Activated naive CD8-positive, alpha-beta T cell treated with anti-CD3 and anti-CD28 coated beads, Interleukin-2, amount 10 ng/mL, durations not matched to agents 7 days and 5 days (primary cell): ENCODE measurements around the gene GUCY2F. TPM values are rescaled to one million over a fixed set of nuclear protein-coding genes. Genes with fewer than 3 reads are reported as not detected.

ENCODE experiments used
- ATAC-seq: fragments of 150-1000 bp; cut with Tn5 transposase; one replicate; pipeline ENCODE4 v1.10.0; 2021; ENCODE audit warnings: low read depth, moderate library complexity
- POLR2A ChIA-PET: fragments of 350-600 bp; sonication (Branson Sonifier 250); formaldehyde crosslinking; loops from one replicate; lab custom pipeline; 2021; ENCODE audit warnings: antibody characterized with exemption; lab: Charles Lee
- DNase-seq: peaks from one replicate; pipeline ENCODE4 v3.0.0; 2021
- H3K27ac Mint-ChIP-seq: one replicate; pipeline ENCODE4 v1.8.0; 2022; ENCODE audit warnings: mild to moderate bottlenecking, mixed read lengths
- H3K27me3 Mint-ChIP-seq: one replicate; pipeline ENCODE4 v1.8.0; 2022; ENCODE audit warnings: mild to moderate bottlenecking, moderate library complexity, mixed read lengths
- H3K36me3 Mint-ChIP-seq: one replicate; pipeline ENCODE4 v1.8.0; 2021; ENCODE audit warnings: mild to moderate bottlenecking, mixed read lengths
- H3K4me1 Mint-ChIP-seq: one replicate; pipeline ENCODE4 v1.8.0; 2021; ENCODE audit warnings: mixed read lengths
- H3K4me3 Mint-ChIP-seq: one replicate; pipeline ENCODE4 v1.8.0; 2022; ENCODE audit warnings: mild to moderate bottlenecking, moderate library complexity, mixed read lengths
- H3K9me3 Mint-ChIP-seq: one replicate; pipeline ENCODE4 v1.8.0; 2021; ENCODE audit warnings: mixed read lengths
- total RNA-seq, 2 experiments: library from RNA; stranded (reverse); gene quantifications; one replicate each; pipeline ENCODE4 v1.2.3, GENCODE V29; 2021

GUCY2F gene
- not detected for total RNA-seq

DNA sequence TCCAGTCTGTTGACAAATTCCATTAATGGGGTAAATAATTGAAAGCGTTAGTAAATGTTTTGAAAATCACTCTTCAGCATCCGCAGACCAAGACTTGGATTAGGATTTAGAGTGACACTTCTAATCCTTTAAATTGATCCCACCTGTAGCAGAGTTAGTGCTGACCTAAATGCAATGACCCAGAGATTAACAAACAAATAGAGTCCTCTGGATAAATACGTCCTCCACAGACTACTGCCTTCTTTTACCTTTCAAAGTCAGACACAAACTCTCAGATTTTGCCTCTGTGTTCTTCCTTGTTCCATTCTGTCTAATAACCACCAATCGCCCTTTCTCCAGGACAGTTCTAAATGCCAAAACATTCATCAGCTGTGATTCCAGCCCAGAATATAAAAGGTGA lies at the start of gene GUCY2F:
TSS of gene GUCY2F (minus strand) at position 101 of the 400 bp plus-strand sequence. CDS start 6,150 bp downstream, outside the sequence.
- POLR2A ChIA-PET: no interaction called here
- H3K4me1 Mint-ChIP-seq: no peaks in the 10 kb centered on the region
- no peak for ATAC-seq
- no peak for DNase-seq
- H3K9me3 Mint-ChIP-seq: no peaks in the 10 kb centered on the region
- H3K36me3 Mint-ChIP-seq: no peaks in the 10 kb centered on the region
- H3K27me3 Mint-ChIP-seq: peaks cover 2% of the 10 kb centered on the region
- H3K4me3 Mint-ChIP-seq: no peak within 1 kb of the TSS
- no peak within 1 kb of the TSS for H3K27ac Mint-ChIP-seq

DNA sequence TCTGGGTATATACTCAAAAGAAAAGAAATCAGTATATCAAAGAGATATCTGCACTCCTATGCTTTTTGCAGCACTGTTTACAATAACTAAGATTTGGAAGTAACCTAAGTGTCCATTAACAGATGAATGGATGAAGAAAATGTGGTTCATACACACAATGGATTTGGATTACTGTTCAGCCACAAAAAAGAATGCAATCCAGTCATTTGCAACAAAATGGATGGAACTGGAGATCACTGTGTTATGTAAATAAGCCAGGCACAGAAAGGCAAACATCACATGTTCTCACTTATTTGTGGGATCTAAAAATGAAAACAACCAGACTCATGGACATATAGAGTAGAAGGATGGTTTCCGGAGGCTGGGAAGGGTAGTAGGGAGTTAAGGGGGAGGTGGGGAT lies 37.1 kb upstream of the GUCY2F start:
- H3K27me3 Mint-ChIP-seq: peaks cover 11% of the 10 kb centered on the region
- H3K4me1 Mint-ChIP-seq: no peaks in the 10 kb centered on the region
- no peak for ATAC-seq
- POLR2A ChIA-PET: no interaction called here
- no peak overlapping the region for H3K27ac Mint-ChIP-seq
- no peak overlapping the region for H3K4me3 Mint-ChIP-seq
- no peaks in the 10 kb centered on the region for H3K36me3 Mint-ChIP-seq
- no peaks in the 10 kb centered on the region for H3K9me3 Mint-ChIP-seq
- no peak for DNase-seq

DNA sequence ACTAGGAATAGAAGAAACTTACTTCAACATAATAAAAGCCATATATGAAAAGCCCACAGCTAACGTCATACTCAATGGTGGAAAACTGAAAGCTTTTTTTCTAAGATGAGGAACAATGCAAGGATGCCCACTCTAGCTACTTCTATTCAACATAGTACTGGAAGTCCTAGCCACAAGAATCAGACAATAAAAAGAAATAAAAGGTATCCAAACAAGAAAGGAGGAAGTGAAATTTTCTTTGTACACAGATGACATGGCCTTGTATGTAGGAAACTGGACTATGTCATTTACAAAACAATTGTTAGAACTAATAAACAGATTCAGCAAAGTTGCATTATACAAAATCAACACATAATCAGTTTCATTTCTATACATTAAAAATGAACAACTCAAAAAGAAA lies 29.2 kb upstream of the GUCY2F start:
- POLR2A ChIA-PET: interaction anchor here (0.7 kb wide), 1 partner anchor 51 kb away, joined by 3 read pairs; no protein-coding TSS in a partner anchor
- DNase-seq (no peak), ATAC-seq (no peak)
- H3K4me1 Mint-ChIP-seq: no peaks in the 10 kb centered on the region
- no peak overlapping the region for H3K27ac Mint-ChIP-seq
- H3K27me3 Mint-ChIP-seq: peaks cover 25% of the 10 kb centered on the region
- no peaks in the 10 kb centered on the region for H3K36me3 Mint-ChIP-seq
- no peaks in the 10 kb centered on the region for H3K9me3 Mint-ChIP-seq
- H3K4me3 Mint-ChIP-seq: no peak overlapping the region

DNA sequence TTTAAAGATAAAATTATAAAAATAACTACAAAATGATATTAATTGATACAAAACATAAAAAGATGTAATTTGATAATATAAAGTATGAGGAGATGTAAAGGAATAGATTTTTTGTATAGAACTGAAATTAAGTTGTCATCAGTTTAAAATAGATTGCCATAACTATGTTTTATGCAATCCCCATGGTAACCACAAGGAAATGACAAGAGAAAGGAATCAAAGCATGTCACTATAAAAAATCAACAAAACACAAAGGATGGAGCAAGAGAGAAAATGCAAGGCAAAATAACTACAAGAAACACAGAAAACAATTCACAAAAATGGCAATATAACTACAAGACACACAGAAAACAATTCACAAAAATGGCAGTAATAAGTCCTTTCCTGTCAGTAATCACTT lies 27.0 kb upstream of the GUCY2F start:
- DNase-seq (no peak), ATAC-seq (no peak)
- POLR2A ChIA-PET: no interaction called here
- Mint-ChIP-seq H3K36me3 (no peaks in the 10 kb centered on the region), H3K9me3 (no peaks in the 10 kb centered on the region), H3K27ac (no peak overlapping the region), H3K4me3 (no peak overlapping the region), H3K4me1 (no peaks in the 10 kb centered on the region), H3K27me3 (peaks cover 22% of the 10 kb centered on the region)

DNA sequence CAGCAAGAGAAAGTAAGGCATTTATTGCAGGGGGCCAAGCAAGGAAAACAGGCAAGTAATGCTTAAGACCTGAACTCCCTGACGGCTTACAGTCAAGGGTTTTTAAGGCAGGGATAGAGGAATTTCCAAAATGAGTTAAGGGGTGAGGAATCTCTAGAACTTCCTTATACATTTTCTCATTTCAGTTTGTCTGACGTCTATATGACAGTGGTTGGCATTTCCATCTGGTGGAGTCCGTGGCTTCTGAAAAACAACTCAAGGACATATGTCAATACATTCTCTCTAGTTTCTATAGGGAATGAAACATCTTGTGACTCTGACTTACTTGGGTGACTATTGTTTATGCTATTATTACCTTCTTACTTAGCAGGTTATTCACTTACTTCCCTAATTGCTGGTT lies 19.3 kb upstream of the GUCY2F start:
- H3K27ac Mint-ChIP-seq: no peak overlapping the region
- POLR2A ChIA-PET: no interaction called here
- H3K36me3 Mint-ChIP-seq: no peaks in the 10 kb centered on the region
- no peak for DNase-seq
- H3K27me3 Mint-ChIP-seq: peaks cover 2% of the 10 kb centered on the region
- ATAC-seq: no peak
- H3K4me3 Mint-ChIP-seq: no peak overlapping the region
- H3K9me3 Mint-ChIP-seq: no peaks in the 10 kb centered on the region
- no peaks in the 10 kb centered on the region for H3K4me1 Mint-ChIP-seq

GRCh38 chrX:109498434-109498833 lies 16.5 kb upstream of the GUCY2F start:
- Mint-ChIP-seq H3K27me3 (peaks cover 3% of the 10 kb centered on the region), H3K9me3 (no peaks in the 10 kb centered on the region)
- POLR2A ChIA-PET: no interaction called here

DNA sequence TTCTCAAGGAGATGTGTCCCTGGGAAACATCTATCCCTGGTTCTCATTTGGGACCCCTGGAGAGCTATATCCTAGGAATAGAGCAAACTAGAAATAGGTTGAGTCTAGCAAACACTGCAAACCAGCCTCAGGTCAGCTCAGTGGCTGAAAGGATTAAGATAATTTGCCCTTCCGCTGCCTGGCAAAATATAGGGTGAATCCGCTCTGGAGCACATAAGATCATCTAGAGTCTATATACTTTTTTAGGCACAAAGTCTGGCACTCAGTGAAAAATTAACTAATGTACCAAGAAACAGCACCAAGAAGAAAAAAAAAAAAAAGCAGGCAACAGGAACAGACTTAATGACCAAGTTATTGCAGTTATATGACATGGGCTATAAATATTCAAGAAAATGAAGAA lies 7.3 kb upstream of the GUCY2F start:
- H3K9me3 Mint-ChIP-seq: no peaks in the 10 kb centered on the region
- no peaks in the 10 kb centered on the region for H3K4me1 Mint-ChIP-seq
- H3K27ac Mint-ChIP-seq: no peak overlapping the region
- POLR2A ChIA-PET: no interaction called here
- no peak for DNase-seq
- ATAC-seq: no peak
- H3K27me3 Mint-ChIP-seq: peaks cover 4% of the 10 kb centered on the region
- no peaks in the 10 kb centered on the region for H3K36me3 Mint-ChIP-seq
- H3K4me3 Mint-ChIP-seq: no peak overlapping the region

More at GRCh38 chrX:109498434-109498833, 16.5 kb upstream of the GUCY2F start:
- no peaks in the 10 kb centered on the region for H3K4me1 Mint-ChIP-seq
- H3K36me3 Mint-ChIP-seq: no peaks in the 10 kb centered on the region
- DNase-seq (no peak), ATAC-seq (no peak)
- H3K4me3 Mint-ChIP-seq: no peak overlapping the region
- H3K27ac Mint-ChIP-seq: no peak overlapping the region

DNA sequence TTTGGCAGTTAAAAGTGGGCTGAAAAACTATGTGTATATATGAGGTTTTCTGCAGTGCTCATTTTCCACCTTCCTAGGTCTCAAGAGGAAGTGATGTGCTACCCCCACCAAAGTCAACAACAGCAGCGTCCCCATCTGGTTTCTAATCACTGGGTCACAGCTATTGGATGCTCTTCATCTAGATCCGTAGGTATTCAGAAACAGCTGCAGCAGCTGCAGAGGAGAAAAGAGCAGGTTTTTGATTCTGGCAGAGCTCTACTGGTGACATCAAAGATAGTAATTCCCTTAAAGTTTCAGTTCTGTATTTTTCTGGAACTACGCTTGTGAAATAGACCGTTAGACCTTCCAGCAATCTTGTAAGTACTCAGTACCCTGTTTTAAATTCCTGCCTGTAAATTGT lies 5.8 kb upstream of the GUCY2F start:
- POLR2A ChIA-PET: no interaction called here
- H3K27ac Mint-ChIP-seq: no peak overlapping the region
- H3K27me3 Mint-ChIP-seq: peaks cover 2% of the 10 kb centered on the region
- no peaks in the 10 kb centered on the region for H3K36me3 Mint-ChIP-seq
- no peak overlapping the region for H3K4me3 Mint-ChIP-seq
- DNase-seq (no peak), ATAC-seq (no peak)
- no peaks in the 10 kb centered on the region for H3K4me1 Mint-ChIP-seq
- H3K9me3 Mint-ChIP-seq: no peaks in the 10 kb centered on the region

DNA sequence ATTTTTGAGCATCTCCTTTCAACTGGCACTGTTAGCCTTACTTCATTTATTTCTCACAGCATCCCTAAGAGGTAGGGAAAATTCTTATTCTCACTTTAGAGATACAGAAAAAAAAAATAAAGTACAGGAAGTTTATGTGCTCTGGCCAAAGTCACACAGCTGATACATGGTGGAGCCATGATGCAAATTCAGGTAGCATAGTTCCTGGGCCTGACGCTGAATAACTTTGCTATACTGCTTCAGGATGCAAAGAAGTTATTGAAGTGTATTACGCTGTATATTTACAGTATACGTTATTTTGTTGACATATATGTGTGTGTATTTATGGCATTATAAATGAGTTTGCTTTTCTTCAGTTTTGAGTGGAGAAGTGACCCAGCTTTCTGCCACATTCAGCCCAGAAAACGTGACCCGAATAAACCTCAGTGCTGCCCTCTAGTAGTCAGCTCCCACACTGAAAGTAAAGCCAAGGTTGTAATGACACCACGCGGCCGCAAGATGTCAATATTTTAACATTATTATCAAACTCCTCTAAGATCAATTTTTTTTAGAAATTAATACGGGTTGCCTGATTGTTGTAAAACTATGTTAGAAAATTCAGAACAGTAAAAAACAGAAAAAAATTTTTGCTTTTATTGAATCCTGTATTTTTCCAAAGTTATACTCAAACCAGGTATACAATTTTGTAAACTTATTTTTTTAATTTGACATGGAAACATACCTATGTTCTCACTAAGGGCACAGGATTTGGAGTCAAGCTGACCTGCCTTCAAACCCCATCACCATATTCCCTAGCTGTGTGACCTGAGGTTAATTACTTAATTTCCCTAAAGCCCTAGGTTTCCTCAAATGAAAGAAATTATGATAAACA lies 3.8 kb upstream of the GUCY2F start:
- Mint-ChIP-seq H3K4me3 (no peak overlapping the region), H3K27ac (no peak overlapping the region), H3K4me1 (no peaks in the 10 kb centered on the region), H3K9me3 (no peaks in the 10 kb centered on the region), H3K27me3 (peaks cover 4% of the 10 kb centered on the region), H3K36me3 (no peaks in the 10 kb centered on the region)
- ATAC-seq: no peak
- POLR2A ChIA-PET: no interaction called here
- DNase-seq: peak; percentile 35

- no peak for ATAC-seq
- POLR2A ChIA-PET: no interaction called here
Observed at GRCh38 chrX:109484886-109485285, 3.0 kb upstream of the GUCY2F start.

DNA sequence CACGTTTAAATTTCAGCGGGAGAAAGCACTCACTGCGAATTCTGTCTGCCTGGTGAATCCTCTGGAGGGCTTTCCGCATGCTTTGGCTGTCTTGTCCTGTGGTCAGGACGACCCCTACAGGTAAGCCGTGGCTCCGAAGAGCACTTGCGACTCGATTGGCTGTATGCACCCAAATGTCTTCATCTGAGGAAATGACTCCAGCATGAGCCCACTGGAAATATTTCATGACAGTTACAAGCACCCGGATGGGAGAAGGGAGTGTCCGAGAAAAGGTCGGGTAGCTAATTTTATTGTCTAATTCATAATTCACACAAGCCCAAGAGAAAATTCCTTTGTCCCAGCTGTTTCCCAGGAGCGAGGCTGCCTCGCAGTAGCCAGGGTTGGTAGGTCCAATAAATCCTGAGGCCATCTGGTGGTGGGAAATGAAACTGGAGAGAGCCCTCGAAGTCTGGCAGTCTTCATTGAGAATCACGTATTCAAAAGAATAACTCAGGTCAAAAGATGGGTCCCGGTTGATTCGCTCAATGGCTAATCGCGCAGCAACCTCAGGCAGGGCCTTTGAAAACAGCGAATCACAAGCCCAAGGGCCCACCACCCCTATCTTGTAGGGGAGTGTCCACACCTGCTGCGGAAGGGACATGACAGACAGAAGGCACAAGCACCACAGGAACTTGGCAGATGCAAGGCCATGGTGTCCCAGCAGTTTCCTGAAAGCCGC lies 6.6 kb downstream of the GUCY2F start:
- DNase-seq: no peak

More at GRCh38 chrX:109484886-109485285, 3.0 kb upstream of the GUCY2F start:
- Mint-ChIP-seq H3K27ac (no peak overlapping the region), H3K27me3 (peaks cover 4% of the 10 kb centered on the region), H3K9me3 (no peaks in the 10 kb centered on the region), H3K36me3 (no peaks in the 10 kb centered on the region), H3K4me1 (no peaks in the 10 kb centered on the region), H3K4me3 (no peak overlapping the region)
- DNase-seq: no peak

GRCh38 chrX:109472939-109473735 lies 8.7 kb downstream of the GUCY2F start:
- no peak overlapping the region for H3K4me3 Mint-ChIP-seq
- H3K36me3 Mint-ChIP-seq: no peaks in the 10 kb centered on the region
- peaks cover 2% of the 10 kb centered on the region for H3K27me3 Mint-ChIP-seq
- peaks cover 5% of the 10 kb centered on the region for H3K4me1 Mint-ChIP-seq
- H3K9me3 Mint-ChIP-seq: no peaks in the 10 kb centered on the region
- DNase-seq (no peak), ATAC-seq (no peak)
- H3K27ac Mint-ChIP-seq: no peak overlapping the region
- POLR2A ChIA-PET: no interaction called here

More for the DNA sequence above, 6.6 kb downstream of the GUCY2F start:
- Mint-ChIP-seq H3K9me3 (no peaks in the 10 kb centered on the region), H3K4me3 (no peak overlapping the region), H3K36me3 (no peaks in the 10 kb centered on the region), H3K4me1 (peaks cover 5% of the 10 kb centered on the region), H3K27ac (no peak overlapping the region), H3K27me3 (peaks cover 2% of the 10 kb centered on the region)
- no peak for ATAC-seq
- POLR2A ChIA-PET: no interaction called here

DNA sequence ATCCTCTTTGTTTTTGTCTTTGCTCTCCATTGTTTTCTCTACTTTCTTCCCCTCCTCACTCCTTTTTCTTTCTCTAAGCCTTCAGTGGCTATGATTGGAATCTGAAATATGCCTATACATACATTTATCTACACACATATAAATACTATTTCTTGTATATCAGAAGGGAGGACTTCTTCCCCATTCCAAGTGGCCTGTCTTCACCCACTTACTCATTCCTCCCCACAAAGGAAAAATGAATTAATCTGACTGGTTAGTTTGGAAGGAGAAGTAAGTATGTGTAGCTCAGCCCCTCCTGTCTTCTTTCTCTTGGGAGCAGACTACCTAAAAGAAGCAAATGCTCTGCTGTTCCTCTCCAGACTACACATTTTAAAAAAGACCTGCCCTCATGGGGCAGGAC lies 17.7 kb downstream of the GUCY2F start:
- peaks cover 4% of the 10 kb centered on the region for H3K27me3 Mint-ChIP-seq
- H3K27ac Mint-ChIP-seq: no peak overlapping the region
- H3K4me3 Mint-ChIP-seq: no peak overlapping the region
- no peaks in the 10 kb centered on the region for H3K36me3 Mint-ChIP-seq
- no peaks in the 10 kb centered on the region for H3K4me1 Mint-ChIP-seq
- ATAC-seq: no peak
- H3K9me3 Mint-ChIP-seq: no peaks in the 10 kb centered on the region
- POLR2A ChIA-PET: no interaction called here
- DNase-seq: no peak
